K562 (cell line): ENCODE results near the gene BSDC1. TPM values are rescaled to one million over a fixed set of nuclear protein-coding genes. Genes with fewer than 3 reads are reported as not detected.

ENCODE experiments used
- ATF7 ChIP-seq: fragments of 450-650 bp; IDR thresholded peaks from 2 replicates; pipeline ENCODE4 v1.7.1; 2014; ENCODE audit warnings: mild to moderate bottlenecking, moderate library complexity
- ERF ChIP-seq: fragments of 450-650 bp; formaldehyde crosslinking; IDR thresholded peaks from 2 replicates; pipeline ENCODE4 v1.4.0; 2020; ENCODE audit warnings: mild to moderate bottlenecking, mixed read lengths
- HOXB6 ChIP-seq: fragments of 250-450 bp; sonication (Bioruptor Pico); IDR thresholded peaks from 2 replicates; pipeline ENCODE4 v1.5.1; 2022; ENCODE audit warnings: mild to moderate bottlenecking, borderline replicate concordance
- LCOR ChIP-seq: sonication (generic); formaldehyde crosslinking; IDR thresholded peaks from 2 replicates; pipeline ENCODE4 v1.8.0; 2022; ENCODE audit warnings: mild to moderate bottlenecking, missing genetic modification reagents
- MXI1 ChIP-seq: IDR thresholded peaks from 2 replicates; pipeline ENCODE4 v1.6.1; 2011; ENCODE audit warnings: low read depth, mild to moderate bottlenecking, improper control_type of control experiment, low read length
- SIN3A ChIP-seq, 2 experiments: fragments of 150-350 bp in 1 of 2; IDR thresholded peaks; 2 replicates each; pipeline ENCODE4 v1.6.1; 2011 to 2016; ENCODE audit warnings: borderline replicate concordance in 2 of 2, low read depth in 2 of 2, low read length in 2 of 2, mild to moderate bottlenecking in 2 of 2, moderate library complexity in 2 of 2; ENCODE audit not compliant: control insufficient read depth in 1 of 2
- SRF ChIP-seq, 2 experiments: fragments of 250-450, 450-650 bp in 1 of 2; sonication (Bioruptor Pico) in 1 of 2; sonication (generic) in 1 of 2; formaldehyde crosslinking; IDR thresholded peaks; 2 replicates each; pipeline versions ENCODE4 v1.5.0 to v1.5.1; 2020 to 2022; ENCODE audit warnings: mild to moderate bottlenecking in 1 of 2, missing genetic modification reagents in 1 of 2
- TCF7 ChIP-seq: sonication (generic); IDR thresholded peaks from 2 replicates; pipeline ENCODE4 v1.6.1; 2016; ENCODE audit warnings: antibody characterized with exemption, borderline replicate concordance
- WHSC1 ChIP-seq: IDR thresholded peaks from one replicate; pipeline ENCODE4 v1.6.1; 2012; ENCODE audit warnings: low read length, control low read depth, inconsistent platforms
- ZNF3 ChIP-seq: fragments of 250-450 bp; sonication (Bioruptor Pico); IDR thresholded peaks from 2 replicates; pipeline ENCODE4 v1.5.0; 2021; ENCODE audit warnings: mild to moderate bottlenecking, moderate library complexity
- polyA plus RNA-seq, 8 experiments: library from polyadenylated mRNA; depleted of rRNA in 4 of 8; stranded (reverse) in 5 of 8; unstranded in 3 of 8; fragments of >200 nt; fragmentation: Nextera tagmentation in 2 of 8; fragmentation: Illumina TruSeq in 1 of 8; extraction: Ambion mirVana in 2 of 8; extraction: Trizol in 1 of 8; gene quantifications; 2 replicates each; pipeline versions ENCODE4 v1.2.1 to v1.2.3, GENCODE V29; 2011 to 2014; ENCODE audit warnings: inconsistent platforms in 1 of 8, missing spikeins in 1 of 8
- total RNA-seq, 7 experiments: library from RNA; depleted of rRNA in 6 of 7; stranded (reverse); fragments of >200 nt in 6 of 7; fragmentation: Illumina TruSeq in 2 of 7; extraction: Trizol in 2 of 7; gene quantifications; 2 replicates each; pipeline versions ENCODE4 v1.2.1 to v1.2.3, GENCODE V29; 2011 to 2021; ENCODE audit warnings: low replicate concordance in 1 of 7
- TF ChIP-seq, protein P1 (sequence below): fragments of 250-450 bp; sonication (Bioruptor Pico); IDR thresholded peaks from 2 replicates; pipeline ENCODE4 v1.5.1; 2021; ENCODE audit warnings: mild to moderate bottlenecking

The BSDC1 gene
- total and polyA plus RNA-seq, 9 of the 15 experiments (the other 6 are each of a cell fraction or from before 2014, with no cell fraction given) = 10.2 to 96.8 (median 73.1) TPM

DNA sequence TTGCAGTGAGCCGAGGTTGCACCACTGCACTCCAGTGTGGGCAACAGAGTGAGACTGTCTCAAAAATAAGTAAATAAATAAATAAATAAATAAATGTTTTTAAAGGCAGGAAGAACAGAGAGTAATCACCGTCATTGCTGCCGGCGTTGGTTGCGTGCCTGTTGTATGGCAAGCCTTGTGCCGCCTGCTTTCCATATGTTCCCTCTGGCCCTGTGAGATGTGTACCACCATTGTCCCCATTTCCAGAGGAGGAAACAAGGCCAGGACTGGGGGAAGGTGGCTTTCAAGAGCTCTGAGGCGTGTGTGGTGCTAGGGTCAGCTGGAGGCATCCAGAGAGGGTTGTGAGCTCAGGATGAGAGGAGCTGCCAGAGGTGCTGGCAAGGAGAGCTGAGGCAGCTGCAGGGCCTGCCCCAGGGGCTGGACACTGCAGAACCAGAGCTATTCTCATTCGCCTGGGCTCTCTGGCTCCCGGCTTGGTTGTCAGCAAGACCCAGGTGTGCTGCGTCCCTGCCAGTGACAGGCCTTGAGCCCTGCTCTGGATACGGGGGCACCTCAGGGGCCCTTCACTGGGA, 53.0 kb downstream of the BSDC1 start (continued):
- TF ChIP-seq, protein P1, sequence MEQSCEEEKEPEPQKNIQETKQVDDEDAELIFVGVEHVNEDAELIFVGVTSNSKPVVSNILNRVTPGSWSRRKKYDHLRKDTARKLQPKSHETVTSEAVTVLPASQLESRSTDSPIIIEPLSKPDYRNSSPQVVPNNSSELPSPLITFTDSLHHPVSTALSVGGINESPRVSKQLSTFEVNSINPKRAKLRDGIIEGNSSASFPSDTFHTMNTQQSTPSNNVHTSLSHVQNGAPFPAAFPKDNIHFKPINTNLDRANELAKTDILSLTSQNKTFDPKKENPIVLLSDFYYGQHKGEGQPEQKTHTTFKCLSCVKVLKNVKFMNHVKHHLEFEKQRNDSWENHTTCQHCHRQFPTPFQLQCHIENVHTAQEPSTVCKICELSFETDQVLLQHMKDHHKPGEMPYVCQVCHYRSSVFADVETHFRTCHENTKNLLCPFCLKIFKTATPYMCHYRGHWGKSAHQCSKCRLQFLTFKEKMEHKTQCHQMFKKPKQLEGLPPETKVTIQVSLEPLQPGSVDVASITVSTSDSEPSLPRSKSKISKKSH (CRISPR knock-in tag) = no peak
- TF ChIP-seq WHSC1 (no peak), SRF (CRISPR knock-in tag; IDR thresholded peaks at IDR 0.05) (no peak), ERF (CRISPR knock-in tag) (no peak), LCOR (no peak), HOXB6 (CRISPR knock-in tag) (no peak), SIN3A (IDR thresholded peaks at IDR 0.05; ENCODE audit: borderline replicate concordance in 2 of 2, control insufficient read depth in 1 of 2, low read depth in 2 of 2, low read length in 2 of 2) (no peak), ATF7 (no peak), ZNF3 (CRISPR knock-in tag) (no peak), TCF7 (no peak), MXI1 (no peak)
- TF ChIP-seq, all 486 proteins: peak for 0
